HG02973 (cell line): ENCODE data around the gene PCGF5.
"Not testable (repeated sequence)": the region's sequence is repeated elsewhere in the genome, so short reads cannot be mapped to it uniquely, and the experiment has no call there.

Experiments
- ATAC-seq: cut with Tn5 transposase; IDR thresholded peaks from one replicate; pipeline ENCODE4 v1.9.1; 2021; ENCODE audit warnings: moderate library complexity; ENCODE audit not compliant: unreplicated experiment

PCGF5 gene

DNA sequence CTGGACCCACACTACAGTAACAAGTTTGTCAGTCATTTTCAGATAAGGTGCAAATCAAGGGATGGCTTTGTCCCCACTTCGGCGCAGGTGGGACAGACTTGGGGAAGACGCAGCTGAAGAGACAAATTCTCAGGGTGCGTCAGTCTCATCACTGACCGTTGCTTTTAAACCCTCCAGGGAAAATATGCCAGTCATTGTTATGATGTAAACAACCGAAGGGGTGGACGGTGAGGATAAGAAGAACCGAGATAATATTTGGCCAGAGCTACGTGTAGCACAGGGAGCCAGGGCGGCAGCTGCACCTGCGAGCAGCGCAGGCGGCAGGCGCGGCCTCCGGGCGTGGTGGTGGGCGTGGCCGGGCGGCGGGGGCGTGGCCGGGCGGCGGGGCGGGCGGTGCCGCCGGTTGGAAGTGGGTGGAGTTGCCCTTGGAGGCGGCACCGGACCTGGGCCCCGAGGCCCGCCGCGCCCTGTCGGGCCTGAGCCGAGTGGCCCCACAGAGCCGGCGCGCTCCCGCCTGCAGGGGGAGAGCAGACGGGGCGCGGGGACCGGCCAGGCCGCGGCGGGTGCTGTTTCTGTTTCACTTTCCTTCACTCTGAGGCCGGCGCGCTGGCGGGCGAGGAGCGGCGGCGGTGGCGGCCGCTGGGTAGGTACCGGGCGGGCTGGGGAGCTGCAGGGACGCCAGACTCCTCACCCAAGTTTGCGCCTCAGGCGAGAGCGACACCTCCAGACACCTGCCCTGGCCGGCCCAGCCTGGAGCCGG is at the start of gene PCGF5:
Gene PCGF5, plus strand, starts transcription at position 470 of the 760 bp plus-strand sequence. CDS start 2,209 bp downstream, outside the sequence.
- ATAC-seq, result peak; percentile 94

DNA sequence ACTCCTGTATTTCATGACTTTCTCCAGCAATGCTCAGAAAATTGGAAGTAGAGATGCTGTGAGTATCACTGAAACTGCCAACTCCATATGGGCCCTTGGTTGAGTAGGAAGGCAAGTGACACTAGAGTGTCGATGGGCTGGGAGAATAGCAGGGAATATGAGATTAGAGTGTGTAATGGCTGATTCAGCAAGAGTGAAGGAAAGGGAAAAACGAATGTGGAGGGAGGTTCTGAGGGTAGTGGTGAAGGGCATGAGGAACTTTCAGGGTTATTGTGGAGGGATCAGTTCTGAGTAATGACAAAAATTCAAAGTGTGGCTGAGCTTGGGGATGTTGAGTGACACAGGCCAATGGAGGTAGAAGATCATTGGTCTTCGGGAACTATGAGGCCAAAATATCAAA is 49.0 kb upstream of the PCGF5 start:
- no peak for ATAC-seq

DNA sequence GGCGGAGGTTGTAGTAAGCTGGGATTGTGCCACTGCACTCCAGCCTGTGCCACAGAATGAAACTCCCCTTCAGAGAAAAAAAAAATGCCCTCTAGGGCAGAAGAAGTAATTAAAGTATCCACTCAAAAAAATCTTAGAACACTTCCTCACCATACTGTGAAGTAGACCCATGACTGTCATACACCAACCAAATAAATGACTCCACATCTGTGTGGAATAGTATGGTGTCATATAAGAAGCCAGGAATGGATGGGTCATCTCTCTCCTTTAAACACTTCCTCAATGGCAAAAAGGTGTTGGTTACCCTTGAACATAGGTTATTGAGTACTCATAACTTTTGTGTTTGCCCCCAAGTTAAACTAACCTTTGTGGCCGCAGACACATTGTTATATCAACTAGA is 48.1 kb upstream of the PCGF5 start:
- no peak for ATAC-seq

DNA sequence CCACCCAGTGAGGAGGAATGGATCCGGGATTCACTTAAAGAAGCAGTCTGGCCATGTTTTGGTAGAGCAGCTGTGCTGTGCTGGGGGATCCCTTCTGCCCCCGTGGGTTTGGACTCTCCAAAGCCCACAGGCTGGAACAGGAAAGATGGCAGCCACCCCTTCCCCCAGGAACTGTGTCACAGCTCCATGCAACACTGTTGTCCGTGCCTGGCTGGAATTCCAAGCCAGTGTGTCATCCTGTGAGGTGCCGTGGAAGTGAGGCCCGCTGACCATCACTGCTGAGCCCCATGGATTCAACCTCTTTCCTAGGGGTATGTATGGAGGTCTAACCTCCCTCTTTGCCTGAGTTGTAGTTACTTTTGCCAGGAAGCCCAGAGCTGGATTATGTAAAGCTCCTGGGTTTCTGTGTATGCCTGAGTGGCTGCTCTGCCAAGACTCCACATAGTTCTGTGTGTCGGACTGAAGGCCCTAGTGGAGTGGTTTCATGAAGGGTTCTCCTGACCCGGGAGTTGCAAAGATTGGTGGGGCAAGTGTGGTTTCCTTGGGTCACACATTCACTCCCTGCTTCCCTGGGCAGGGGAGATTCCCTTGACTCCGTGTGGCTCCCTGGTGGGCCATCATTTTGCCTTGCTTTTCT is 35.1 kb upstream of the PCGF5 start:
- no peak for ATAC-seq

DNA sequence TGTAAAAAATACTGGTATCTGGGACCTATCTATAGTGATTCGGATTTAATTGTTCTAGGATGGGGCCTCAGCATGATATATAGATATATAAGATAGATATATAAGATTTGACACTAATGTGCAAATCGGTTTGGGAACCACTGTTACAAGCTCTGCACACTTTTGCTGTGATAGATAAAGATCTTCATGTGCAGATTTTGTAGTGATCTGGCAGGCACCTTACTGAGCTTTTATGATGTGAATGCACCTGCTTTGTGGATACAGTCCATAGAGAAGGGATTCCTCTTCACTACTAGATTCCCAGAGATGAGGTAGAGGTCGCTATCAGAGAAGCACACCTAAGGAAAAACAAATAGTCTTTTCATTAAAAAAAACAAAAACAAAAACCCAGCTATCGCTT is 33.3 kb upstream of the PCGF5 start:
- ATAC-seq, result no peak

DNA sequence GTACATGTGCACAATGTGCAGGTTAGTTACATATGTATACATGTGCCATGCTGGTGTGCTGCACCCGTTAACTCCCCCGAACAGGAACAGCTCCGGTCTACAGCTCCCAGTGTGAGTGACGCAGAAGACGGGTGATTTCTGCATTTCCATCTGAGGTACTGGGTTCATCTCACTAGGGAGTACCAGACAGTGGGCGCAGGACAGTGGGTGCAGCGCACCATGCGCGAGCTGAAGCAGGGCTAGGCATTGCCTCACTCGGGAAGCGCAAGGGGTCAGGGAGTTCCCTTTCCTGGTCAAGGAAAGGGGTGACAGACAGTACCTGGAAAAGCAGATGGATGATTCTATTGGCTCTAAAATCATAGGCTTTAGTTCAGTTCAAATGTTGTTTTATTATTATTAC is 32.5 kb upstream of the PCGF5 start:
- not testable (repeated sequence) for ATAC-seq

DNA sequence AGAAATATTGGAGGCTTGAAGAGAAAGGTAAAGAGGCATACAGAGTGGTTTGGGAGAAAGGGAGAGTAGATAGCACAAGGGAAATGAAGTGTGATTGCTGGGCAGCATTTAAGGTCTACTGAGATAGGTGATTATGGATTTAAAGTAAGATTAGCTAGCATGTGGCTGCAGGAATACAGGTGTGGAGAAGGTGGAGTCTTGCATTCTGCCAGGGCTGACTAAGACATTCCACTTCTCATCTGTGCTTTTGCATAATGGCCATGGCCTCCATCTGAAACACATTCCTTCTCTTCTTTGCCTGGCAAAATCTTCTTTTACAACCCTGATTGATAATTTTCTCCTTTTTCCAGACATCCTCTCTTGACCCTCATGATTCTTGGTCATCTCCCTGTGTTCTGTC is 31.6 kb upstream of the PCGF5 start:
- no peak for ATAC-seq

DNA sequence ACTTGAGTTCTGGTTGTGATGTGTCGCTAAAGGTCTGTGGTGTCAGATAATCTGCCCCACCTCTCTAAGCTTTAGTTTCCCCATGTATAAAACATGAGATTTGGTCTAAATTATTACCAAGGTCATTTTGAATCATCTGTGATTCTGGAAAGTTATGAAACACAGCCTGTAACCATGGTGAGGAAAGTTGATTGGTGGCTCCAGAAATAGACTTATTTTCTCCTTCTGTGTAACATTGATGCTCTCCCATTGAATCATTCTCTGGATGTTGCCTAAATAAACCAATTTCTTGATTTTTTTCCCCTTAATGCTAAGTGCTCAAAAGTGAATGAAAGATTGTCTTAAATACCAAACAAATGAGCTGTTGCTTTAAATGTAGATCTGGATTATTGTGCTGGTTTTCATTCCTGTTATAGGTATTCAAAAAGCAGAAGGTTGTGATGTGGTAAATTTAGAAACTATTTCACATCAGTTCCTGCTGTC is 30.0 kb upstream of the PCGF5 start:
- ATAC-seq, result no peak

DNA sequence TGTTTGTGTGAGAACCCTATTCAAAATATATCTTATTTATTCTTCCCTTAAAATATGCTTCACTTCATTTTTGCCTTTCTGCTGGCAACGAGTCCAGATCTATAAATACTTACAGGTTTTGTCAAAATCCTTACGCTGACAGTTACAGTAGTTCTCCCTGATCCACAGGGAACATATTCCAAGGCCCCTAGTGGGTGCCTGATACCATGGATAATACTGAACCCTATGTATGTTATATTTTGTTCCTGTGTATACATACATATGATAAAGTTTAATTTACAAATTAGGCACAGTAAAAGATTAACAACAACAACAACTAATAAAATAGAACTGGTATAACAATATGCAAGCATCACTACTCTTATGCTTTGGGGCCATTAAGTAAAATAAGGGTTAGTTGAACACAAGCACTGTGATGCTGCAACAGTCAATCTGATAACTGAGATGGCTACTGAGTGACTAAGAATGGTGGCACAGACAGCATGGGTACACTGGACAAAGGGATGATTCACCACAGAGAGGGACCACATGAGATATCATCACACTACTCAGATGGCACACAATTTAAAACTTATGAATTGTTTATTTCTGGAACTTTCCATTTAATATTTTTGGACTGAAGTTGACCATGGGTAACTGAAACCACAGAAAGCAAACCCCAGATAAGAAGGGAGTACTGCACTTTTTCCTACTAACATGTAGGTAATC is 29.4 kb upstream of the PCGF5 start:
- ATAC-seq, result peak; percentile 58

DNA sequence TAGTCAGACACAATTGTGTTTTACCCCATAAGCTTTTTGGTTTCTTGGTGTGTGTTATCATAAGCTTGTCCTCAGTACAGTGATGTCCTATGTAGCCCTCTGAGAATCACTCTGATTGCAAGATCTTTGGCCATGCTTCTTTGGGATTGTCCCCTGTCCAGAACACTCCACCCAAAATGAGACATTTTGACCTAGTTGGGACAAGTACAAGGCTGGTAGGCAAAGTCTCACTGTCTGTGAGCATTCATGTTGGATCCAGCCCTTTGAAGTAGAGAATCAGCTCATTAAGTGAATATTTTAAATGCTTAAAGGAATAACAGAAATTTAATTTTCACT is 28.9 kb upstream of the PCGF5 start:
- no peak for ATAC-seq

DNA sequence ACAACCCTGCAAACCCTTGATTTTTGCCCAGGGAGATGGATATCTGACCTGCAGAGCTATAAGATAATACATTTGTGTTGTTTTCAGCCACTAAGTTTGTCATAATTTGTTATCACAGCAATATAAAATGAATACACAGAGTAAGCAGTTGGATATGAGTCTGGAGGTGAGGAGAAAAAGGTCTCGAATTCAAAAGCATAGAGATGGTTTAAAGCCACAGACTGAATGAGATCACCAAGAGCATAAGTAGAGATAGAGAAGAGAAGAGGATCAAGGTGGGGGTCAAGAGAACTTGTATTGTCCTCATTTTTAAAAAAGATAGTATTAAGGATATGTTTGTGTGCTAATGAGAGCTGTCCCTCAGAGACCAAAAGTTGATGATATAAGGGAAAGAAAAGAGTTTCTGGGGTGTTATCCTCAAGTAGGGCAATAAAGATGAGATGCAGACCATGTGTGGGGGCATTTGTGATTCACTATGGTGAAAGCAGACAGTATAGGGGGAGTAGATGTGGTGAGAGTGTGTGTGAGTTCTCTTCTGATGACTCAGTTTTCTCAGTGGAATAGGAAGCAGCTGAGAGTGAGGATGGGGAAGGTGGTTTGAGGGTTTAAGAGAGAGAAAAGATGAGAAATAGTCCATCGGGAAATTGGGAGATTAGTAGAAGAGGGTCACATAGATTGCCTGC is 25.8 kb upstream of the PCGF5 start:
- no peak for ATAC-seq

DNA sequence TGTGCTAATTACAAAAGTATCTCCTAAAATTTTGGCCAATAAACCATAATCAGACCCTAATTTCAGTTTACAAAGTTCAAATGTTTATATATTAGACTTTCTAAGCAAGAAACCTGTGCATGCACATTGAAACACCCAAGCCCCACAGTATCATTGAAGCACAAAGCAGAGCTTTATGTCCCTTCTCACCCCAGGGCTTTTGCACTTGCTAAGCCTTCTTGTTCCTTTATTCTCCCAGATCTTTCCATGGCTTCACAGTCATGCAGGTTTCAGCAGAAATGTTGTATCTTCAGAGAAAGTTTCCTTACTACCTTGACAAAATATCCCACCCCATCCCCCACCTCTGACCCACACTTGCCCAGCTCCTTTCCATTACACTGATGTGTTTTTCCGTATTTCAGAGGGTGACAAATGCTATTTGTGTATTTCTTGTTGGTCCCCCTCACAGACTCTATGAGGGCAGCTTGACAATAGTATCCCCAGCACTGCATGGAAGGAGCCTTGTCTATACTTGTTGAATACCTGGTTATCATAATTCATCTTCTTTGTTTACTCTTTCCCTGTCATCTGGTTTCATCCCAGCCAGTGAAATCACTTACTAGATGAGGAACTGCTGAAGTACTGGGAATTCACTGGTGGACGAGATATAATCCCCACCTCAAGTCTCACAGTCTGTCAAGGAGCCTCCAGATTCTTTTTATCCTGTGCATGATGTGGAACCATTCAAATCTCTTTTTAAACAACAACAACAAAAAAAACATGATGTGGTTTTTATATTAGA is 24.0 kb upstream of the PCGF5 start:
- no peak for ATAC-seq

DNA sequence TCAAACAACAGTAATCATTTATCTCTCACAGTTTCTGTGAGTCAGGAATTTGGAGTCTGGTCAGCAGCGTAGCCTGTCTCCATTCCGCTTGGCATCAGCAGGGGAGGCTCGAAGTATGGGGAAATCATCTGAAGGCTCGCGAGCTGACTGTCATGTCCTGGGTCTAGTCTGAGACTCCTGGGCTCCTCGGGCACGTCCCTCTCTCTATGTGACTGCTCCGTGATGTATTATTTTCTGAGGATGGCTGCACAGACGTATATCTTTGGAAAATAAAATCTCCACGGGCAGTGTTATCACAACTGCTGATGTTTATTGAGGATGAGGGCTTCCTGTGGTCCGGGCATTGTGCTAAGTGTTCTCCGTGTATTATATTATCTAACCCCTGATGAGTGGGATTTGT is 23.3 kb upstream of the PCGF5 start:
- ATAC-seq, result no peak

DNA sequence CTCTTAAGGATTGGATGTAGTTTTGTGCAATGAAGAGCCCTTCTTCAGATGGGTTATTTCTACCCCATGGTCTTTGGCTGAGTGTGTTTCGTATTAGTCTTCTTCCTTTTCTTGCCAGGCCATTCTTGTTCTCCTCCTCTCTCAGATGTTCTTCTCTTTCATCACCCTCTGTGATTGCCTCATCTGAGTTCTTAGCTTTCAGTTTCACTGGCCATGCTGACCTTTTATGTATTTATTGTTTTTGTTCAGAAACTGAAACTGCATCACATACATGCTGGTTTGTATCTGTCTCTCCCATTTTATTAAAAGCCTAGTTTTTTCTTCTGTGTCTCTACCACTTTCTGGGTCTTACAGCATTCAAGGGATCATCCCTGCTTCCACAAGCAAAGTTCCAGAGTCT is 21.7 kb upstream of the PCGF5 start:
- ATAC-seq, result peak; percentile 73

DNA sequence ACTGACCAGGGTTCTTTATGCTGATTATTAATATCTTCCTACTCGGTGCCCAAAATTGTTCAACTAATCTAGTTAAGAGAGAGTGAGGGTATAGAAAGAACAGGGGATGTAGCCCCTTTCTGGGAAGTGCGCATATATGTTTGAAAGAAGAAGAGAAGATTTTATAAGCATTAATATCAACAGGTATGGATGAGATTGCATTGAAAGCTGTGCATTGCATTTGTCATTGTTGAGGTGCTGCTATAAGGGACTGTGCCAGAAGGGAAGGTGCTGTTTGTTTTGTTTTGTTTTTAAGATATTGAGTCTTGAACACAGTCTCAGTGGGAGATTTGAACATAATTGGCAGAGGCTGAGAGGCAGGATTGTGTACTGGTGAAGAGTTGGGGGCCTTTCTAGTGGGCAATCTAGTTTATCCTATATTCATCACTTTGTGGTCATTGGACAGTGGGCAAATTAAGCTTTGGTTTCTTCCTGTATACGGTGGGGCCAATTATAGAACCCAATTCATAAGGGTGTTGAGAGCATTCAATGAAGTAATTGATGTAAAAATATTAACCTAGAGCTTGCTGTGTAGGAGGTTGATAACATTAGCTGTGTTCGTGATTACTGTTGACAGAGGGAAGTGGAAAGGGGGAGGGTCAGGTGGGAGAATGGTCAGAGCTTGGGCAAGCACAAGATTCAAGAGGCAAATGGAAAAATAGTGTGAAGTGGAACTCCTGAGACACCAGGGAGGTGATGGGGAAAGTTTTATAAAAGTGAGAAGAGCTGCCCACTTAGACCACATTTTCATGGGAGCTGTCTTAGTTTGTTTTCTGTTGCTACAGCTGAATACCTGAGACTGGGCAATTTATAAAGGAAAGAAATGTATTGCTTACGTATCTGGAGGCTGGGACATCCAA is 19.9 kb upstream of the PCGF5 start:
- no peak for ATAC-seq

DNA sequence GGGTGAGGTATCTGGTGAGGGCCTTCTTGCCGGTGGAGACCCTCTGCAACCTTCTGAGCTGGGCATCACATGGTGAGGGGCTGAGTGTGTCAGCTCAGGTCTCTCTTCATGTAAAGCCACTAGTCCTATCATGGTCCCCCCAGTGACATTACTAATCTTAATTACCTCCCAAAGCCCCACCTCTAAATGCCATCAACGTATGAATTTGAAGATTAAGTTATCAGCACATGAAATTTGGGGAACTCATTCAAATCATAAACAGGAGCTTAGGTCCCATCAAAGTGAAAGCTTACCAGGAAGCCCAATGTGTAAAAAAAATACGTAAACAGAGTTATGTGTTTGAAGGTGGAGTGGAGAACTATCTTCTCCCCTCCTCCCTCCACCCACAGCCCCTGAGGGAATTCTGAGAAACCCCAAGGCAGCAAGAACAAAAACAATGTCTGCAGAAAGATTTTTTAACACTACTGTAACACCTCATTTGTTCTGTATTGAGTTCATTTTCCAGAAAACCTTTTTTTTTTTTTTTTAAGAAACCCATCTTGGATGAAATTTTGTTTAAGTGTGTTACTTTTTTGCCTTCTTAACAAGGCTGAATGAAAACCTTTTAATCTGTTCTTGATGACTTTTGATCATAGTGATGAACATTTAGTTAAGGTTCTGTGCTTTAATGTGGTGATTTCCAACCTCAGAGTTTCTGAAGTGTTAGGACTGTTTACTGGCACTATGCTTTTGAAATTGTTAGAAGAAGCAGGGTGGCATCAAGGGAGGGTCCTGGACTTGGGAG is 19.1 kb upstream of the PCGF5 start:
- ATAC-seq, result no peak

DNA sequence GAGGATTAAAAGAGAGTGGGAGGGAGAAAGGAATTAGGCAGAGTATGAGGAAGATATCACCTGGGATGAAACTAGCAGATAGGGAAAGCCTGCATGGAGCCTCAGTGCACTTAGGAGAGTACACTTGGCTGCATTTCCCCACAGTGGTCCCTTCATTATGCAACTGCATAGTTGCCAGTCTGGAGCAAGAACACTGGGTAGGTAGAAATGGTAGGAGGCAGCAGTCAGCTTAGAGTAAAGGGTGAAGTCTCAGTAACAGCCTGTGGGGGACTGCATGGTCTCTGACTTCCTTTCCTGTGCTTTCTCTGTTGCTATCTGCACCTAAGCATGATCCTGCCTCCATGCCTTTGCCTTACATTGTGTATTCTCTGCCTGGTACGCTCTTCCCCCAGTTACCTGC is 14.0 kb upstream of the PCGF5 start:
- peak; percentile 34 for ATAC-seq

DNA sequence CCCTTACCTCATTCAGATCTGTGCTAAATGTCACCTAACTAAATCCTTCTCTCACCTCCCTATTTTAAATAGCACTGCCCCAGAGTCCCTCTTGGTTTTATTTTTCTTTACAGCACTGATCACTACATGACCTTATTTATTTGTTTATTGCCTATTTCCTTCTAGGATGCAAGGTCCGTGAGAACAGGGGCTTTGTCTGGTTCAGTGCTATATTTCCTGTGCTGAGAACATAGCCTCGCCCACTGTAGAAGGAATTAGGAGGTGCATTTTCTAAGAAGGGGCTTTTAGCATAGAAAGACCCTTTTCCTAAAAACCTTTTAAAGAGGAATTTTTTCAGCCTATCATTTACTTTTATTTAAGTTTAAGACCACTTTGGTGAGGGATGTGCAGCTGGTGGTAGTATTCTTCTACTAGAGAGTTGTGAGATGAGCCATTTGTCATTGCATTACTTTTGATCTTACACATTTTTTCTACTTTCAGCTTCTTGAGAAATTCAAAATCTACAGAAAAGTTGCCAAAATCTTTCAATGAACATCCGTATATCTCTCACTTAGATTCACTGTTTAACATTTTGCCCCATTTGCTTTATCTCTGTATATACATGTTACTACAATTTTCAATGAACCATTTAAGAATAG is 13.5 kb upstream of the PCGF5 start:
- no peak for ATAC-seq
